NCI-H82 (cell line): ENCODE data around the gene FOCAD.

Source experiments
- DNase-seq: peaks from one replicate; lab custom pipeline; 2025; lab: John Stamatoyannopoulos, UW

The FOCAD gene

GRCh38 chr9:20734275-20734674, 50.2 kb downstream of the FOCAD start:
- DNase-seq, result no peak

GRCh38 chr9:20740304-20740703, 56.2 kb downstream of the FOCAD start:
- DNase-seq, result no peak

GRCh38 chr9:20740929-20741582, 57.0 kb downstream of the FOCAD start:
- DNase-seq, result no peak

- DNase-seq, result peak; percentile 83
These were observed 58.8 kb downstream of the FOCAD start for GRCh38 chr9:20742833-20743232.

GRCh38 chr9:20744036-20744630, 60.1 kb downstream of the FOCAD start:
- DNase-seq, result peak; percentile 36

- DNase-seq, result no peak
These were observed 62.9 kb downstream of the FOCAD start for GRCh38 chr9:20746967-20747366.

GRCh38 chr9:20749496-20750198, 65.6 kb downstream of the FOCAD start:
- no peak for DNase-seq

- DNase-seq, result no peak
These were observed 69.7 kb downstream of the FOCAD start for GRCh38 chr9:20753761-20754160.

- no peak for DNase-seq
These were observed 70.5 kb downstream of the FOCAD start for GRCh38 chr9:20754556-20754955.

- DNase-seq, result no peak
These were observed 76.3 kb downstream of the FOCAD start for GRCh38 chr9:20760246-20760891.

- no peak for DNase-seq
These were observed 86.9 kb downstream of the FOCAD start for GRCh38 chr9:20770947-20771346.

GRCh38 chr9:20771729-20772128, 87.7 kb downstream of the FOCAD start:
- DNase-seq, result peak; percentile 53

- DNase-seq, result no peak
These were observed 91.6 kb downstream of the FOCAD start for GRCh38 chr9:20775683-20776082.

GRCh38 chr9:20781092-20781491, 97.0 kb downstream of the FOCAD start:
- peak; percentile 77 for DNase-seq

- no peak for DNase-seq
These were observed 98.2 kb downstream of the FOCAD start for GRCh38 chr9:20782289-20782688.

GRCh38 chr9:20783057-20784038, 99.3 kb downstream of the FOCAD start:
- no peak for DNase-seq

- DNase-seq, result no peak
These were observed 100.1 kb downstream of the FOCAD start for GRCh38 chr9:20784196-20784595.

GRCh38 chr9:20786807-20787206, 102.7 kb downstream of the FOCAD start:
- no peak for DNase-seq

- DNase-seq, result peak; percentile 80
These were observed 104.7 kb downstream of the FOCAD start for GRCh38 chr9:20788526-20789451.

- peak; percentile 64 for DNase-seq
These were observed 106.7 kb downstream of the FOCAD start for GRCh38 chr9:20790721-20791120.

GRCh38 chr9:20791682-20792081, 107.6 kb downstream of the FOCAD start:
- no peak for DNase-seq
